Vagina (tissue), 2 donors: ENCODE data around the gene APOL4. TPM values are rescaled to one million over a fixed set of nuclear protein-coding genes. Genes with fewer than 3 reads are reported as not detected.
A peak's percentile ranks its signal among the peaks of the same experiment; 100 is the strongest.

Experiments used
- DNase-seq, 2 donors: peaks; one replicate each; pipeline ENCODE4 v3.0.0-alpha.2; 2017; ENCODE audit errors: extremely low spot score in 2 of 2
- H3K27ac ChIP-seq: fragments of 200-600 bp; sonication (generic); one replicate; pipeline ENCODE4 v1.5.1; 2019
- H3K27me3 ChIP-seq: fragments of 200-600 bp; sonication (generic); one replicate; pipeline ENCODE4 v1.5.1; 2019
- H3K36me3 ChIP-seq, 2 donors: fragments of 200-600 bp; sonication (generic); one replicate each; pipeline ENCODE4 v1.5.1; 2017 to 2019
- H3K4me1 ChIP-seq: fragments of 200-600 bp; sonication (generic); one replicate; pipeline ENCODE4 v1.5.1; 2019
- H3K4me3 ChIP-seq, 2 donors: fragments of 200-600 bp; sonication (generic); 1 replicate in 1 of 2; 2 replicates in 1 of 2; pipeline ENCODE4 v1.5.1; 2016 to 2019
- H3K9me3 ChIP-seq: fragments of 200-600 bp; sonication (generic); one replicate; pipeline ENCODE4 v1.5.1; 2019
- CTCF ChIP-seq, 3 experiments: fragments of 450-650 bp in 2 of 3; fragments of 200-600 bp in 1 of 3; sonication (generic) in 1 of 3; IDR thresholded peaks; one replicate each; pipeline ENCODE4 v1.5.1; 2017 to 2019; ENCODE audit warnings: antibody characterized with exemption in 3 of 3, mild to moderate bottlenecking in 2 of 3, moderate library complexity in 2 of 3
- POLR2A ChIP-seq, 2 donors: fragments of 450-650 bp; IDR thresholded peaks; one replicate each; pipeline ENCODE4 v1.6.1; 2017; ENCODE audit warnings: antibody characterized with exemption in 2 of 2, mild to moderate bottlenecking in 2 of 2, moderate library complexity in 2 of 2
- POLR2AphosphoS5 ChIP-seq, 2 donors: sonication (generic); formaldehyde crosslinking; IDR thresholded peaks; one replicate each; pipeline ENCODE4 v1.9.0; 2017; ENCODE audit warnings: antibody characterized with exemption in 2 of 2, mild to moderate bottlenecking in 2 of 2, low read depth in 1 of 2; ENCODE audit not compliant: insufficient read depth in 1 of 2
- intact Hi-C: fragments of 100-400 bp; cut with DNase I; formaldehyde crosslinking; loops from one replicate; pipeline ENCODE4 v1.15.1; 2023
- total RNA-seq: library from RNA; depleted of rRNA; stranded (reverse); fragments of >200 nt; gene quantifications from one replicate; pipeline ENCODE4 v1.2.3, GENCODE V29; 2016

APOL4 gene
- total RNA-seq, 1 donor from 2014 or later: 4.2 TPM

- intact Hi-C loops: loop anchor here (10.0 kb wide), 1 partner anchor 86 kb away; no protein-coding TSS in a partner anchor
- H3K27ac ChIP-seq: no peak overlapping the region
- no peaks in the 10 kb centered on the region for H3K9me3 ChIP-seq
- H3K36me3 ChIP-seq: no peaks in the 10 kb centered on the region
- H3K27me3 ChIP-seq: no peaks in the 10 kb centered on the region
- peak in 1 of 2 donors; percentile 85 for DNase-seq
- peaks cover 15% of the 10 kb centered on the region for H3K4me1 ChIP-seq
- no peak for TF ChIP-seq CTCF (IDR thresholded peaks at IDR 0.05)
- no peak for TF ChIP-seq POLR2AphosphoS5 (IDR thresholded peaks at IDR 0.05; ENCODE audit: insufficient read depth in 1 of 2, low read depth in 1 of 2)
- TF ChIP-seq POLR2A (IDR thresholded peaks at IDR 0.05): no peak
- H3K4me3 ChIP-seq: no peak overlapping the region
Observed at GRCh38 chr22:36199001-36199551, 2.5 kb downstream of the APOL4 start.

- Histone ChIP-seq H3K36me3 (no peaks in the 10 kb centered on the region), H3K4me3 (no peak overlapping the region), H3K9me3 (no peaks in the 10 kb centered on the region), H3K27ac (no peak overlapping the region), H3K27me3 (no peaks in the 10 kb centered on the region), H3K4me1 (peaks cover 15% of the 10 kb centered on the region)
- intact Hi-C loops: loop anchor here (10.0 kb wide), 1 partner anchor 86 kb away; no protein-coding TSS in a partner anchor
- TF ChIP-seq POLR2AphosphoS5 (IDR thresholded peaks at IDR 0.05; ENCODE audit: insufficient read depth in 1 of 2, low read depth in 1 of 2): no peak
- TF ChIP-seq POLR2A (IDR thresholded peaks at IDR 0.05): no peak
- no peak for TF ChIP-seq CTCF (IDR thresholded peaks at IDR 0.05)
- DNase-seq: no peak
Observed at GRCh38 chr22:36198536-36198935, 3.1 kb downstream of the APOL4 start.

- TF ChIP-seq POLR2A (IDR thresholded peaks at IDR 0.05) (no peak), CTCF (IDR thresholded peaks at IDR 0.05) (no peak), POLR2AphosphoS5 (IDR thresholded peaks at IDR 0.05; ENCODE audit: insufficient read depth in 1 of 2, low read depth in 1 of 2) (no peak)
- Histone ChIP-seq H3K9me3 (no peaks in the 10 kb centered on the region), H3K27ac (peak overlapping the region; percentile 26), H3K36me3 (no peaks in the 10 kb centered on the region), H3K4me1 (peaks cover 15% of the 10 kb centered on the region), H3K27me3 (no peaks in the 10 kb centered on the region), H3K4me3 (peak overlapping the region in 1 of 2 donors; percentile 7)
- intact Hi-C loops: loop anchor here (10.0 kb wide), 1 partner anchor 87 kb away; no protein-coding TSS in a partner anchor
- DNase-seq: peak in 1 of 2 donors; percentile 88
Observed at GRCh38 chr22:36197514-36198146, 4.0 kb downstream of the APOL4 start.

- Histone ChIP-seq H3K4me1 (peaks cover 13% of the 10 kb centered on the region), H3K4me3 (peak overlapping the region in 1 of 2 donors; percentile 7), H3K9me3 (no peaks in the 10 kb centered on the region), H3K36me3 (no peaks in the 10 kb centered on the region), H3K27ac (peak overlapping the region; percentile 26), H3K27me3 (no peaks in the 10 kb centered on the region)
- TF ChIP-seq POLR2A (IDR thresholded peaks at IDR 0.05) (no peak), POLR2AphosphoS5 (IDR thresholded peaks at IDR 0.05; ENCODE audit: insufficient read depth in 1 of 2, low read depth in 1 of 2) (no peak), CTCF (IDR thresholded peaks at IDR 0.05) (no peak)
- intact Hi-C loops: loop anchor here (10.0 kb wide), 1 partner anchor 88 kb away; no protein-coding TSS in a partner anchor
- peak in 1 of 2 donors; percentile 90 for DNase-seq
Observed at GRCh38 chr22:36197065-36197440, 4.6 kb downstream of the APOL4 start.
